ENCODE data around the gene ZNF444. TPM values are rescaled to one million over a fixed set of nuclear protein-coding genes. Genes with fewer than 3 reads are reported as not detected.
"Not testable (repeated sequence)": the region's sequence is repeated elsewhere in the genome, so short reads cannot be mapped to it uniquely, and the experiment has no call there.

Gene ZNF444
- total RNA-seq, 1 donor from 2014 or later: 10.4 TPM

GRCh38 chr19:56189785-56190184 is 48.7 kb downstream of the ZNF444 start:
- no peak for ATAC-seq

- no peak for ATAC-seq
These were observed 50.0 kb downstream of the ZNF444 start for GRCh38 chr19:56191115-56191514.

GRCh38 chr19:56191711-56192110 is 50.6 kb downstream of the ZNF444 start:
- no peak for ATAC-seq

- no peak for ATAC-seq
These were observed 53.0 kb downstream of the ZNF444 start for GRCh38 chr19:56193981-56194640.

- ATAC-seq: not testable (repeated sequence)
These were observed 56.6 kb downstream of the ZNF444 start, which contains the start of gene ZSCAN5B for GRCh38 chr19:56197646-56198045. Gene ZSCAN5B, minus strand, starts transcription at chr19:56197783. Its CDS starts 4,731 bp downstream, at chr19:56193052.

GRCh38 chr19:56199687-56200086 is 58.6 kb downstream of the ZNF444 start:
- ATAC-seq: no peak

GRCh38 chr19:56201973-56202372 is 60.9 kb downstream of the ZNF444 start, which contains the start of gene ZSCAN5C:
Gene ZSCAN5C, plus strand, starts transcription at chr19:56202273. Its CDS starts 3,641 bp downstream, at chr19:56205914.
- ATAC-seq: no peak

GRCh38 chr19:56207581-56207980 is 66.5 kb downstream of the ZNF444 start:
- ATAC-seq: not testable (repeated sequence)

- no peak for ATAC-seq
These were observed 68.0 kb downstream of the ZNF444 start for GRCh38 chr19:56209091-56209490.

GRCh38 chr19:56210036-56210435 is 68.9 kb downstream of the ZNF444 start:
- not testable (repeated sequence) for ATAC-seq

Other genes starting within 250 kb of the ZNF444 start
- gene NLRP13, start 209.0 kb upstream of the ZNF444 start, total RNA-seq: not detected
- gene NLRP8, start 193.5 kb upstream of the ZNF444 start, total RNA-seq: not detected
- gene NLRP5, start 154.5 kb upstream of the ZNF444 start, total RNA-seq: not detected
- gene ZNF787, start 20.0 kb upstream of the ZNF444 start, total RNA-seq: 24.4 TPM
- not detected for gene GALP, start 34.7 kb downstream of the ZNF444 start, total RNA-seq
- not detected for gene ZSCAN5B, start 56.5 kb downstream of the ZNF444 start, total RNA-seq
- not detected for gene ZSCAN5C, start 61.0 kb downstream of the ZNF444 start, total RNA-seq
- gene EDDM13, start 131.5 kb downstream of the ZNF444 start, total RNA-seq: 1.4 TPM
- 7.8 TPM for gene ZSCAN5A, start 173.6 kb downstream of the ZNF444 start, total RNA-seq